Breast epithelium (tissue), 4 donors: ENCODE measurements around the gene AGAP1. TPM values are rescaled to one million over a fixed set of nuclear protein-coding genes. Genes with fewer than 3 reads are reported as not detected.

Experiments used
- DNase-seq, 2 donors: peaks; one replicate each; pipeline ENCODE4 v3.0.0-alpha.2; 2019; ENCODE audit warnings: low spot score in 2 of 2
- H3K27ac ChIP-seq, 2 donors: fragments of 200-600 bp; sonication (generic) in 1 of 2; one replicate each; pipeline ENCODE4 v1.5.1; 2016 to 2019; ENCODE audit warnings: mild to moderate bottlenecking in 1 of 2
- H3K27me3 ChIP-seq, 2 donors: fragments of 200-600 bp; sonication (generic) in 1 of 2; one replicate each; pipeline versions ENCODE4 v1.5.1 to v1.6.0; 2017 to 2019; ENCODE audit warnings: control low read depth in 1 of 2, mild to moderate bottlenecking in 1 of 2
- H3K36me3 ChIP-seq: fragments of 200-600 bp; one replicate; pipeline ENCODE4 v1.5.1; 2019
- H3K4me1 ChIP-seq, 2 donors: fragments of 200-600 bp; sonication (generic); one replicate each; pipeline ENCODE4 v1.5.1; 2016 to 2019; ENCODE audit warnings: control low read depth in 1 of 2
- H3K4me3 ChIP-seq, 3 donors: fragments of 200-600 bp; sonication (generic); 1 replicate in 2 of 3; 2 replicates in 1 of 3; pipeline ENCODE4 v1.5.1; 2016 to 2019; ENCODE audit warnings: mild to moderate bottlenecking in 3 of 3, moderate library complexity in 2 of 3
- H3K9me3 ChIP-seq, 2 donors: fragments of 200-600 bp; sonication (generic) in 1 of 2; one replicate each; pipeline ENCODE4 v1.5.1; 2016 to 2019; ENCODE audit warnings: control low read depth in 1 of 2
- CTCF ChIP-seq, 3 donors: fragments of 450-650 bp; IDR thresholded peaks; one replicate each; pipeline ENCODE4 v1.5.1; 2016 to 2017; ENCODE audit warnings: antibody characterized with exemption in 3 of 3, mild to moderate bottlenecking in 3 of 3, moderate library complexity in 3 of 3
- POLR2A ChIP-seq: fragments of 450-650 bp; IDR thresholded peaks from one replicate; pipeline ENCODE4 v1.6.1; 2016; ENCODE audit warnings: antibody characterized with exemption, mild to moderate bottlenecking, moderate library complexity
- POLR2AphosphoS5 ChIP-seq, 3 donors: sonication (generic); formaldehyde crosslinking; IDR thresholded peaks; one replicate each; pipeline ENCODE4 v1.6.1; 2017; ENCODE audit warnings: antibody characterized with exemption in 3 of 3
- intact Hi-C: fragments of 100-400 bp; cut with DNase I; formaldehyde crosslinking; loops from one replicate; pipeline ENCODE4 v1.15.1; 2023; ENCODE audit warnings: low total_unique reads
- total RNA-seq, 3 donors: library from RNA; depleted of rRNA; stranded (reverse); fragments of >200 nt; gene quantifications; one replicate each; pipeline ENCODE4 v1.1.0, GENCODE V29; 2016

Gene AGAP1
- total RNA-seq, 3 donors from 2014 or later: 19.7 to 27.1 (median 25.9) TPM

GRCh38 chr2:235462415-235462790 lies 31.4 kb upstream of the AGAP1 start:
- TF ChIP-seq POLR2A (no peak), POLR2AphosphoS5 (IDR thresholded peaks at IDR 0.05) (no peak)
- intact Hi-C loops: no loop called here

GRCh38 chr2:235463893-235464292 lies 29.9 kb upstream of the AGAP1 start:
- Histone ChIP-seq H3K4me1 (no peaks in the 10 kb centered on the region), H3K9me3 (no peaks in the 10 kb centered on the region), H3K4me3 (no peak overlapping the region), H3K36me3 (no peaks in the 10 kb centered on the region), H3K27ac (no peak overlapping the region), H3K27me3 (no peaks in the 10 kb centered on the region)
- intact Hi-C loops: no loop called here
- no peak for TF ChIP-seq CTCF (IDR thresholded peaks at IDR 0.05)
- TF ChIP-seq POLR2AphosphoS5 (IDR thresholded peaks at IDR 0.05): no peak
- TF ChIP-seq POLR2A: no peak
- no peak for DNase-seq

More at GRCh38 chr2:235462415-235462790, 31.4 kb upstream of the AGAP1 start:
- Histone ChIP-seq H3K9me3 (no peaks in the 10 kb centered on the region), H3K4me1 (no peaks in the 10 kb centered on the region), H3K27ac (no peak overlapping the region), H3K27me3 (no peaks in the 10 kb centered on the region), H3K4me3 (no peak overlapping the region), H3K36me3 (no peaks in the 10 kb centered on the region)
- no peak for DNase-seq

- Histone ChIP-seq H3K27me3 (no peaks in the 10 kb centered on the region), H3K4me3 (no peak overlapping the region), H3K36me3 (no peaks in the 10 kb centered on the region), H3K4me1 (no peaks in the 10 kb centered on the region), H3K27ac (no peak overlapping the region), H3K9me3 (no peaks in the 10 kb centered on the region)
- TF ChIP-seq CTCF (IDR thresholded peaks at IDR 0.05): no peak
- TF ChIP-seq POLR2AphosphoS5 (IDR thresholded peaks at IDR 0.05): no peak
- no peak for TF ChIP-seq POLR2A
- intact Hi-C loops: no loop called here
- no peak for DNase-seq
These were observed 26.3 kb upstream of the AGAP1 start for GRCh38 chr2:235467588-235467987.

GRCh38 chr2:235468978-235469655 lies 24.7 kb upstream of the AGAP1 start:
- H3K27ac ChIP-seq: peak overlapping the region; percentile 10 to 33
- intact Hi-C loops: no loop called here

GRCh38 chr2:235471186-235471747 lies 22.6 kb upstream of the AGAP1 start:
- TF ChIP-seq POLR2A (no peak), CTCF (IDR thresholded peaks at IDR 0.05) (no peak), POLR2AphosphoS5 (IDR thresholded peaks at IDR 0.05) (no peak)
- intact Hi-C loops: no loop called here

More at GRCh38 chr2:235468978-235469655, 24.7 kb upstream of the AGAP1 start:
- no peaks in the 10 kb centered on the region for H3K27me3 ChIP-seq
- no peaks in the 10 kb centered on the region for H3K9me3 ChIP-seq
- TF ChIP-seq POLR2AphosphoS5 (IDR thresholded peaks at IDR 0.05) (no peak), CTCF (IDR thresholded peaks at IDR 0.05) (no peak), POLR2A (no peak)
- no peak overlapping the region for H3K4me3 ChIP-seq
- H3K4me1 ChIP-seq: no peaks in the 10 kb centered on the region
- no peaks in the 10 kb centered on the region for H3K36me3 ChIP-seq
- peak in 1 of 2 donors; percentile 31 for DNase-seq

More at GRCh38 chr2:235471186-235471747, 22.6 kb upstream of the AGAP1 start:
- Histone ChIP-seq H3K9me3 (peaks cover 0 to 9% of the 10 kb centered on the region in 2 donors), H3K27me3 (no peaks in the 10 kb centered on the region), H3K4me1 (no peaks in the 10 kb centered on the region), H3K36me3 (no peaks in the 10 kb centered on the region), H3K4me3 (no peak overlapping the region), H3K27ac (no peak overlapping the region)
- DNase-seq: no peak
